ENCODE data around the gene LRRC10B. TPM values are rescaled to one million over a fixed set of nuclear protein-coding genes. Genes with fewer than 3 reads are reported as not detected.

The LRRC10B gene
- total and polyA plus RNA-seq, 2 experiments from 2014 or later: 0.43 TPM; not detected in 1

DNA sequence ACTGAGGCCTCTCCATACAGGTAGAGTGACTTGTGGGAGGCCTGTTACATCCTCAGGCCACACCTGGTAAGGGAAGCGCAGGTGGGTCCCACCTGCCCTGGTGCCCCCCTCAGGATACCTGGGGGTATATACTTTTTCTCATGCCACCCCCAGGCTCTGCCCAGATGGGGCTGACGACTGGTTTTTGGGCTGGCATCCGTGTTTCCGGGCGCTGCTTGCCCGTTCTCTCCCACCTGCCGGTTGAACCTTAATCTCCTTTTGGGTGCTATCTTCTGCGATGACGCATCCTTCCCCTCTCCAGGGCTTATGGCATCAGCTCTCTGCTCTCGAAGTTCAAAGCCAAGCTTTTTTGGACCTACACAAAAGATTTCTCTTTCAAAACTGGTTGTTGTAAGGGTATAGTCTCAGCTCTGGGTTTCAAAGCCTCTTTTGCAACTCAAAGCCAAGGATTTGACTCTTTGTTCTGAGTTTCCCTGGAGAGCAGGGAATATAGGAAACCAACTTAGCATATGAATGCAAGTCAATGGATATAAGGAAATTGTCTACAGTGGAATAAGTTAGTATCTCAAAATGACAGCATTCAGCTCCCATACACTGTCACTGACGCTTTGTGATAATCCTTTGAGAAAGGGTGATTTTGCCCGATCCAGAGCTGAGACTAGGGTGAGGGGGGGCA lies 8.6 kb upstream of the LRRC10B start:
- Histone ChIP-seq H3K4me2 (ENCODE audit: unreplicated experiment) (no peak overlapping the region), H3K9me3 (ENCODE audit: low read depth) (no peaks in the 10 kb centered on the region), H3F3A (ENCODE audit: insufficient read depth) (no peaks in the 10 kb centered on the region), H3K4me3 (no peak overlapping the region), H3K79me2 (ENCODE audit: insufficient read depth) (no peaks in the 10 kb centered on the region), H3K27ac (no peak overlapping the region), H3K36me3 (ENCODE audit: low read depth) (no peaks in the 10 kb centered on the region), H3K9me2 (ENCODE audit: insufficient read depth) (no peaks in the 10 kb centered on the region), H2AFZ (no peak overlapping the region), H3K27me3 (replicated peaks; ENCODE audit: insufficient read depth) (peaks cover 9% of the 10 kb centered on the region; the same call in 1 of the 2 replicates), H3K4me1 (ENCODE audit: insufficient read depth) (no peaks in the 10 kb centered on the region), H3K9ac (no peak overlapping the region), H4K20me1 (ENCODE audit: insufficient read depth) (no peaks in the 10 kb centered on the region)
- in situ Hi-C loops (cut with MboI): no loop called here
- TF ChIP-seq EZH2 (IDR thresholded peaks at IDR 0.05; ENCODE audit: insufficient read depth, poor library complexity, severe bottlenecking): no peak
- TF ChIP-seq EZH2phosphoT487 (IDR thresholded peaks at IDR 0.05; ENCODE audit: insufficient read depth, low read depth): no peak
- no peak for DNase-seq
- 41 to 44% methylated on average over 12 of the region's 12 CpGs for WGBS, 2 experiments (ENCODE audit: low coverage in 1 of 2, low lambda C conversion rate in 2 of 2, missing lambda C conversion rate in 2 of 2)

DNA sequence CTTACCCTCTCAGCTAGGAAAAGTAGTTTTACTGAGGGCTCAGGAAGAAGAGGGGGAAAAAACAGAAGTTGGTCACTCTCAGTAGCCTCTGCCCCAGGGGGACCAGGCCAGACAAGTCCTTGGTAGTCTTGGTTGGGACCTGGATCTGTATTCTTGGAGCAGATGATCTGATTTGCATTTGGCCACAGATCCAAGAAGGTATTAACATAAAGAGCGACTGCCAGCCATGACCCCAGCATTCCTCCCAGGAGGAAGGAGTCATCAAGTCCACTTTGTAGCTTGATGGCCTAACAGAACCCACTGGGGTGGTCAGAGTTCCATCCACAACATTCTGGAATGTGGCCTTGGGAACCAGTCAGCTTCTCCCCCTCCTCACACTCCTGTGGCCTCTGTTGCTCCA lies 6.0 kb upstream of the LRRC10B start:
- no peak for TF ChIP-seq EZH2 (IDR thresholded peaks at IDR 0.05; ENCODE audit: insufficient read depth, poor library complexity, severe bottlenecking)
- no peak for DNase-seq
- peaks cover 21% of the 10 kb centered on the region for H3K27me3 ChIP-seq (replicated peaks; ENCODE audit: insufficient read depth)
- H3K4me2 ChIP-seq (ENCODE audit: unreplicated experiment): no peak overlapping the region
- H3K36me3 ChIP-seq (ENCODE audit: low read depth): no peaks in the 10 kb centered on the region
- no peaks in the 10 kb centered on the region for H4K20me1 ChIP-seq (ENCODE audit: insufficient read depth)
- no peak overlapping the region for H3K27ac ChIP-seq
- H3K79me2 ChIP-seq (ENCODE audit: insufficient read depth): no peaks in the 10 kb centered on the region
- no peaks in the 10 kb centered on the region for H3F3A ChIP-seq (ENCODE audit: insufficient read depth)
- no peaks in the 10 kb centered on the region for H3K9me2 ChIP-seq (ENCODE audit: insufficient read depth)
- H3K4me3 ChIP-seq: no peak overlapping the region
- no peak overlapping the region for H2AFZ ChIP-seq
- H3K4me1 ChIP-seq (ENCODE audit: insufficient read depth): no peaks in the 10 kb centered on the region
- H3K9me3 ChIP-seq (ENCODE audit: low read depth): no peaks in the 10 kb centered on the region
- no peak overlapping the region for H3K9ac ChIP-seq
- 86 to 100% methylated on average over 1 of the region's 1 CpG for WGBS, 2 experiments (ENCODE audit: low coverage in 1 of 2, low lambda C conversion rate in 2 of 2, missing lambda C conversion rate in 2 of 2)
- in situ Hi-C loops (cut with MboI): no loop called here

DNA sequence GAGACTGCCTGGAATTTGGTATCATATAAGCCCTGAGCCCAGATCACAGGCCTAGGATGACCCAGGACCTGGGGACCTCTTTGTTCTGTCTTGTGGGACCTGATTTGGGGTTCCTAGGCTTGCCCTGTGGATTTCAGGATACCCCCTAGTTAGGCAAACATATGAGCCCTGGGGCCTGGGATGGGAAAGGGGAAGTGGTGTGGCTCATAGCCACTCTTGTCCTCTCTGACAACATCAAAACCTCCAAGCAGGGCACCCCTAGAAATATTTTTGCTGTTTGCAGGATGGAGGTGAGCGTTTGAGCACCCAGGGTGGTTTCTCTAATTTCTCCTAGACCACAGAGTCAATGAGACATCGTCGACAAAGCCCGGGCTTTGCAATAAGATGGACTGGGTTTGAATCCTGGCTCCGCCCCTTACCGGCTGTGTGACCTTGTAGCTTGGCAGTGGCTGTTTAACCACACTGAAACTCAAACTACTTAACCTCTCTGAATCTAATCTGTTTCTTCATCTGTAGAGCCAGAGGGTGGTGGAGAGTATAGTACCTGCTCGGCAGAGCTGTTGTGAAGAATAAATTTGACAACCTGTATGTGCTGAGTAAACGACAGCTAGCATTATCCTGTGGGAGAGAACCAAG lies 5.3 kb upstream of the LRRC10B start:
- Histone ChIP-seq H3K4me3 (no peak overlapping the region), H3K27me3 (replicated peaks; ENCODE audit: insufficient read depth) (peaks cover 28% of the 10 kb centered on the region), H3K4me1 (ENCODE audit: insufficient read depth) (no peaks in the 10 kb centered on the region), H3K9me2 (ENCODE audit: insufficient read depth) (no peaks in the 10 kb centered on the region), H3K9me3 (ENCODE audit: low read depth) (no peaks in the 10 kb centered on the region), H3K27ac (no peak overlapping the region), H2AFZ (no peak overlapping the region), H3K4me2 (ENCODE audit: unreplicated experiment) (no peak overlapping the region), H3K9ac (no peak overlapping the region), H3K36me3 (ENCODE audit: low read depth) (no peaks in the 10 kb centered on the region), H3K79me2 (ENCODE audit: insufficient read depth) (no peaks in the 10 kb centered on the region), H3F3A (ENCODE audit: insufficient read depth) (no peaks in the 10 kb centered on the region), H4K20me1 (ENCODE audit: insufficient read depth) (no peaks in the 10 kb centered on the region)
- DNase-seq: no peak
- in situ Hi-C loops (cut with MboI): no loop called here
- 73 to 76% methylated on average over 8 of the region's 8 CpGs for WGBS, 2 experiments (ENCODE audit: low coverage in 1 of 2, low lambda C conversion rate in 2 of 2, missing lambda C conversion rate in 2 of 2)
- TF ChIP-seq EZH2phosphoT487 (IDR thresholded peaks at IDR 0.05; ENCODE audit: insufficient read depth, low read depth) (no peak), EZH2 (IDR thresholded peaks at IDR 0.05; ENCODE audit: insufficient read depth, poor library complexity, severe bottlenecking) (no peak)

DNA sequence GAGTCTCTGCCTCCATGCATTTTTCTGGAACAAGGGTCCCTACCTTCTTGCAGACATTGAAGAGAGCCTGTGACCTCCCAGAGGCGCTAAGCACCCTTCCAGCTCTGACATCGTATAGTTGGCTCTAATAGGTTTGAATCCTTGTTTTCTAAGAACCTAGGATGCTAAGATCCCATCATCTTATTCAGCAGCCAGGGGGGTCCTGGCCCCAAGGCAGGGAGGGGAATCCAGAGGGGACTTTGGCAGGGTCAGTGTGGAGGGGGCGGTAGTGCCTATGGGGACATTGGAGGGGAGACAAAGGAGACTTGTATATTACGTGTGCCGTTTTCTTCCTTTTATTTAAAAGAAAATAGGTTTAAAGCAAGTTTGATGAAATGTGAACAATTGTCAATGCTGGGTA lies 3.4 kb upstream of the LRRC10B start:
- H3K9me2 ChIP-seq (ENCODE audit: insufficient read depth): no peaks in the 10 kb centered on the region
- H3K4me2 ChIP-seq (ENCODE audit: unreplicated experiment): no peak overlapping the region
- WGBS, 2 experiments (ENCODE audit: low coverage in 1 of 2, low lambda C conversion rate in 2 of 2, missing lambda C conversion rate in 2 of 2): 60 to 61% methylated on average over 5 of the region's 5 CpGs
- H3K4me1 ChIP-seq (ENCODE audit: insufficient read depth): no peaks in the 10 kb centered on the region
- H2AFZ ChIP-seq: no peak overlapping the region
- in situ Hi-C loops (cut with MboI): no loop called here
- H3K9ac ChIP-seq: no peak overlapping the region
- no peaks in the 10 kb centered on the region for H3K9me3 ChIP-seq (ENCODE audit: low read depth)
- no peaks in the 10 kb centered on the region for H3F3A ChIP-seq (ENCODE audit: insufficient read depth)
- no peak overlapping the region for H3K27ac ChIP-seq
- H3K27me3 ChIP-seq (replicated peaks; ENCODE audit: insufficient read depth): peaks cover 29% of the 10 kb centered on the region
- H3K4me3 ChIP-seq: no peak overlapping the region
- no peak for DNase-seq
- H4K20me1 ChIP-seq (ENCODE audit: insufficient read depth): no peaks in the 10 kb centered on the region
- H3K79me2 ChIP-seq (ENCODE audit: insufficient read depth): no peaks in the 10 kb centered on the region
- no peak for TF ChIP-seq EZH2phosphoT487 (IDR thresholded peaks at IDR 0.05; ENCODE audit: insufficient read depth, low read depth)
- no peak for TF ChIP-seq EZH2 (IDR thresholded peaks at IDR 0.05; ENCODE audit: insufficient read depth, poor library complexity, severe bottlenecking)
- no peaks in the 10 kb centered on the region for H3K36me3 ChIP-seq (ENCODE audit: low read depth)
